ENCODE results near the gene TPK1. TPM values are rescaled to one million over a fixed set of nuclear protein-coding genes. Genes with fewer than 3 reads are reported as not detected.

TPK1 gene
- total RNA-seq, 2 donors from 2014 or later, result 26.2 to 31.3 TPM

DNA sequence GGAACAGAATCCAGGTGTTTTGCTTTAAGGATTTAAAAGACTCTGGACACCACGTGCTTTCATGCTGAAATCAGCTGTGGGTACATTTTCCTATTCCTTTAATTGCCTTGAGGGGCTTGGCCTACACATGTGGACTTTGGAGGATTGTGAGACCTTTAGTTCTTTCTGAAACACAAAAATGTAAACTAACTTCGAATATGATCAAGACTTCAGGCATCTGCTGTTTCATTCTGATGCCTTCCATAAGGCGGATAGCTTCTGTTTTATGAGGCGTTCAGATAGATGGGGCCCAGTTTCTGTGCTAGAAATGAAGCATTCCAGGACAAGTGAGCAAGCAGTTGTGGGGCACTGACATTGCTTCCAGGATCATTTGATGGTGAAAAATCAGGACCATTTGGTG lies 430.9 kb downstream of the TPK1 start:
- Mint-ChIP-seq H3K27ac (no peak overlapping the region), H3K9me3 (no peaks in the 10 kb centered on the region), H3K36me3 (ENCODE audit: insufficient read depth in 2 of 2) (no peaks in the 10 kb centered on the region)

DNA sequence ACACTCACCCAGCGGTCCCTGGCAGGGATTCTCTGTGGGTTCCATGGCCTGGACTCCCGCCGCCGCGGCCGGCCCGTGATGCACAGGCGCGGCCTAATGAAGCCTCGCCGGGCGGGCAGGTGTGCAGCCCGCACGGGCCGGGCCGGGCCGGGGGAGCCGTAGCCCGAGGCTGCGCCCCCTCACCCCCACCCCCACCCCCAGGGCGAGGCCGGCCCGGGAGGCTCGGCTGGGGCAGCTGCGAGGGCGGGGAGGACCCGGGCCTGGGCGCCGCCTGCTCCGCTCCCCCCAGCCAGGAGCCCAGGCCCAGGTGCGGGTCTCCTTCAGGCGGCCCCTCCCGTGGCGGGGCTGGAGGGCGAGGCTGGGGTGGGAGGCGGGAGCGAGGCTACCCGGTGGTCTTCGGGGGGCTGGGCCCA lies 432.2 kb downstream of the TPK1 start, which contains the start of gene NOBOX:
NOBOX (minus strand) TSS at position 45 of the 413 bp plus-strand sequence.
- H3K27me3 Mint-ChIP-seq (ENCODE audit: low read depth), result peaks cover 9% of the 10 kb centered on the region
- H3K36me3 Mint-ChIP-seq (ENCODE audit: insufficient read depth in 2 of 2), result no peaks in the 10 kb centered on the region
- ATAC-seq (replicated peaks in 1 of 2), result no peak

More for the DNA sequence above, 430.9 kb downstream of the TPK1 start:
- ATAC-seq (replicated peaks in 1 of 2) (no peak), DNase-seq (no peak)
- peaks cover 16% of the 10 kb centered on the region for H3K27me3 Mint-ChIP-seq (ENCODE audit: low read depth)
- no peak overlapping the region for H3K4me3 Mint-ChIP-seq
- H3K4me1 Mint-ChIP-seq (ENCODE audit: low read depth), result no peaks in the 10 kb centered on the region

DNA sequence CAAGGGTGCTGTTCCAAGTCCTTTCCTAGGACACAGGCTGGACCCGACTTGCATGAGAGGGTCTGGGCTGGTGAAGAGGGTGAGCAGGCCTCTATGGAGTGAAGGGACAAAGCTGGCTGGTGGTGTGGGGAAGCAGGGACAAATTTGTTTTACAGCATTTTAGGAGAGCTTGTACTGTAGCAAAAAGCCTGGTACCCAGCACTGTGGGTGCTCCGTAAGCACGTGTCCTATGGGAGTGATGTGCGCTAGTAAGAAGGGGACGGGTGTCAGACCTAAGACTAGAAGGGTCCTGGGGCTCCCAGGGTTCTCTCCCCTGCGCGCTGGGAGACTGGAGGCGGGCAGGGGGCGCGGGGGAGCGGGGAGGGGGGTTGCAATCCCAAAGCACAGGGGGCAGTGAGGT lies 432.8 kb downstream of the TPK1 start:
- Mint-ChIP-seq H3K4me3 (no peak overlapping the region), H3K36me3 (ENCODE audit: insufficient read depth in 2 of 2) (no peaks in the 10 kb centered on the region), H3K27ac (no peak overlapping the region), H3K27me3 (ENCODE audit: low read depth) (peaks cover 4% of the 10 kb centered on the region), H3K9me3 (no peaks in the 10 kb centered on the region), H3K4me1 (ENCODE audit: low read depth) (no peaks in the 10 kb centered on the region)
- DNase-seq (no peak), ATAC-seq (replicated peaks in 1 of 2) (no peak)

More for the DNA sequence above, 432.2 kb downstream of the TPK1 start, which contains the start of gene NOBOX:
- Mint-ChIP-seq H3K4me1 (ENCODE audit: low read depth) (no peaks in the 10 kb centered on the region), H3K4me3 (no peak within 1 kb of the TSS), H3K9me3 (no peaks in the 10 kb centered on the region), H3K27ac (no peak within 1 kb of the TSS)
- no peak for DNase-seq

Measured in activated T-cell treated with anti-CD3 and anti-CD28 coated beads, Interleukin-2, amount 50 U/mL, for 72 hours (primary cell).